LNCaP clone FGC (cell line): ENCODE data around the gene PCDH19.

Experiments
- DNase-seq: peaks from one replicate; pipeline ENCODE4 v3.0.0-alpha.2; 2011; ENCODE audit warnings: low read depth
- H3K4me3 ChIP-seq: 2 replicates; pipeline ENCODE4 v1.5.1; 2011; ENCODE audit warnings: mild to moderate bottlenecking, low read depth, low read length, control low read depth
- TF ChIP-seq, protein P1 (sequence below): IDR thresholded peaks from 2 replicates; pipeline ENCODE4 v1.5.1; 2012; ENCODE audit warnings: mild to moderate bottlenecking; ENCODE audit not compliant: control insufficient read depth, insufficient read depth; ENCODE audit errors: extremely low read depth

The PCDH19 gene

DNA sequence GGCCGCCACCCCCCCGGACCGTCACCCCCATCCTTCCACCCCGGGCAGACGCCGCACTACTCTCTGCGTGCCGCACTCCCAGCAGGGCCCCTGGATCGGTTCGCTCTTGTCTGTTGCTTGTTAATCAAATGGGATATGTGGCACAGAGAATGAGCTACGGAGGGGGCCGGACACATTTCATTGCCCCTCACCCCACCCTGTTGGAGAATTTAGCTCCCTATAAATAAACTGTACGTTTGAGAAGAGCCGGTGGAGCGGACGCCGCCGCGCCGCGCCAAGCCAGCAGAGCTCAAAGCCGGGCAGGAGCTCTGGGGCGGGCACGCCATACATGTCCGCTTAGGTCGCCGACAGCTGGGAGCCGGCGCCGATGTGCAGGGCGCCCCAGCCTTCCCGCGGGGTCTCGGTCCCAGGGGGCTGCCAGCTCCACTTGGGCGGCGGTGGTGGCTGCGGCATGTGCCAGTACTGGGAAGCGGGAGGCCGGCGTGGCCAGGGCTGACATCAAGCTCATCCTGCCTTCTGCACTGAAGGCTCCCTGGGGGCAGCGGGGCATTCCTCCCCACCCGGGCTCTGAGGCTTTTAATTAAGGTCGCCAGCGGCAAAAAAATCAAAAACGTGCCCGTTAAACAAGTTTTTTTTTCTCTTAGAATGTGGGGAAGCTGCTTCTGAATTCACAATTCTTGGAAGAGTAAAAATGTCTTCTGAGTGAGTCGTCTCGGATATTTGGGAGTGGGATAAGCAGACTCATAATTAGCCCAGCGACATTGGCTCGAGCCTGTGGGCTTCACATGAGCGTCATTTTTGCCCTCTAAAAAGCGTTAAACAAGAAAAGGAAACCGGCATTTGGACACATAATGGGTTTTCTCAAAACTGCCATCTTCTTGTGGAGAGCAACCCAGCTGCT lies 1.1 kb upstream of the PCDH19 start:
- TF ChIP-seq, protein P1, sequence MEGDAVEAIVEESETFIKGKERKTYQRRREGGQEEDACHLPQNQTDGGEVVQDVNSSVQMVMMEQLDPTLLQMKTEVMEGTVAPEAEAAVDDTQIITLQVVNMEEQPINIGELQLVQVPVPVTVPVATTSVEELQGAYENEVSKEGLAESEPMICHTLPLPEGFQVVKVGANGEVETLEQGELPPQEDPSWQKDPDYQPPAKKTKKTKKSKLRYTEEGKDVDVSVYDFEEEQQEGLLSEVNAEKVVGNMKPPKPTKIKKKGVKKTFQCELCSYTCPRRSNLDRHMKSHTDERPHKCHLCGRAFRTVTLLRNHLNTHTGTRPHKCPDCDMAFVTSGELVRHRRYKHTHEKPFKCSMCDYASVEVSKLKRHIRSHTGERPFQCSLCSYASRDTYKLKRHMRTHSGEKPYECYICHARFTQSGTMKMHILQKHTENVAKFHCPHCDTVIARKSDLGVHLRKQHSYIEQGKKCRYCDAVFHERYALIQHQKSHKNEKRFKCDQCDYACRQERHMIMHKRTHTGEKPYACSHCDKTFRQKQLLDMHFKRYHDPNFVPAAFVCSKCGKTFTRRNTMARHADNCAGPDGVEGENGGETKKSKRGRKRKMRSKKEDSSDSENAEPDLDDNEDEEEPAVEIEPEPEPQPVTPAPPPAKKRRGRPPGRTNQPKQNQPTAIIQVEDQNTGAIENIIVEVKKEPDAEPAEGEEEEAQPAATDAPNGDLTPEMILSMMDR, result no peak
- H3K4me3 ChIP-seq, result no peak overlapping the region
- DNase-seq, result no peak

DNA sequence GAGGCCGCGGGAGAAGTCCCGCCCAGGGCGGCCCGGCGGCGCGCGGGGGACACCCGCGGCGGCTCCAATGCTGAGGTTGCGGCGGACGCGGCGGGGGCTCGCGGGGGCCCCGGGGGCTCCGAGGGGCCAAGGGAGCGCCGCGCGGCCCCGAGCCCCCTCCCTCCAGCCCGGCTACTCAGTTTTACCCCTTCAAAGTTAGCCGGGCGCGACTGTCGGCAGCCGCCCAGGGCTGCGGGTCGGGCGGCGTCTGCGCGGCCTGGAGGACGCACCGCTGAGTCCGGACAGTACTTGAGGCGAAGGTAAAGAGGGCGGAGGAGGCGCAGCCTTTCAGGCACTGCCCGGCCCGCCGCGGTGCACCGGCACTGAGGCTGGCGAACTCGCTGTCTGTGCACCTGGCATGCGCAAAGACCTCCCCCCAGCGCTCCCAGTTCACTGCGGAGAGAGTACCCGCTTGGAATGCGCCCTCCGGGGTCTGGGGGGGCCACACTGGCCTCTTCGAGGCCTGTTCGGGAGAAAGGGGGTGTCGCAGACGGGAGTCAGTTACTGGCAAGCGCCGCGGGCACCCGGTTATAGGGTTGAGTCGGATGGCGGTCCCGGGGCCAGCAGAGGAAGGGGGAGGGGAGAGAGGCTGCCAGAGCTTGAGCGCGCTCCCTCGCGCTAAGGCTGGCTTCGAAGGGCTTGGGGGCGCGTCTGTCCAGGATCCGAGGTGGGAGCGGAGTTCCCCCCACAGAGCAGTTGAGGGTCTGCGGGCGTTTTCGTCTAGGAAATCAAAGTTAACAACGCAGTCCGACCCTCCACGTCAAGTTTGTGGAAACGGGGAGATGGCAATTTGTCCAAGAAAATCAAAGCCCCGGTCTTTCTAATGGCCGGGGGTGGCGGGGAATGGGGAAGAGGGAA lies 1.1 kb downstream of the PCDH19 start:
- no peak overlapping the region for H3K4me3 ChIP-seq
- TF ChIP-seq, protein P1, result no peak
- no peak for DNase-seq

DNA sequence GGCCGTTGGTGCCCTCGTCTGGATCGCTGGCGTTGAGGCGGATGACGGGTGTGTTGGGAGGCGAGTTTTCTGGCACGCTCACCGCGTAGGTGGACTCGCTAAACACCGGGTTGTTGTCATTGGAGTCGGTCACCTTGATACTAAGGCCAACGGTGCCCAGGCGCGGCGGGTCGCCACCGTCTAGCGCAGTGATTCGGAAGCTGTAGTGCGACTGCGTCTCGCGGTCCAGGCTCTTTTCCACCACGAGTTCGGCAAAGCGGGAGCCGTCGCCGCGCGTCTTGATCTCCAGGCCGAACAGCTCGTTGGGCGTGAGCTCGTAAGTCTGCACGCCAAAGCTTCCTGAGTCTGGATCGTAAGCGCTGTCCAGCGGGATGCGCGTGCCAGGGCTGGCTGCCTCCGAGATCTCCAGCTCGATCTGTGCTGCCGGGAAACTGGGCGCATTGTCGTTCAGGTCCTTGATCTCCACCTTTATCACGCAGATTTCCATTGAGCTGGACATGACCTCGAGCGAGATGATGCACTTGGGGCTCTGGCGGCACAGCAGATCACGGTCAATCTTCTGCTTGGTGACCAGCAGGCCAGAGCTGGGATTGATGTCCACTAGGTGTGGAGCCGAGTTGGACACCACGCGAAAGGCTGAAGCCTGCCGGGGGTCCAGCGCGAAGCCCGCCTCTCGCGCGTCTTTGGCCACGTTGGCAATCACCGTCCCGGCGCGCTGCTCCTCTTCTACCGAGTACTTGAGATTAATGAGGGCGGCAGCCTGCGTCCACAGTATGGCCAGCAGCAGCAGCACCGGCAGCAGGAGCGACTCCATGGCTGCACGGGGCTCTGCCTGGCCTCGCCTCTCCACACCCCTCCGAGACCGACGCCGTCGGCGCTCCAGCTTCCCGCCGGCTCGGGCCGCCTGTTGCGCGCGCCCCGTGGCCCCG lies 2.0 kb downstream of the PCDH19 start:
- TF ChIP-seq, protein P1, result no peak
- no peak overlapping the region for H3K4me3 ChIP-seq
- no peak for DNase-seq

- no peak for DNase-seq
- TF ChIP-seq, protein P1, result no peak
- H3K4me3 ChIP-seq, result no peak overlapping the region
These were observed 2.8 kb downstream of the PCDH19 start for GRCh38 chrX:100407147-100407783.

DNA sequence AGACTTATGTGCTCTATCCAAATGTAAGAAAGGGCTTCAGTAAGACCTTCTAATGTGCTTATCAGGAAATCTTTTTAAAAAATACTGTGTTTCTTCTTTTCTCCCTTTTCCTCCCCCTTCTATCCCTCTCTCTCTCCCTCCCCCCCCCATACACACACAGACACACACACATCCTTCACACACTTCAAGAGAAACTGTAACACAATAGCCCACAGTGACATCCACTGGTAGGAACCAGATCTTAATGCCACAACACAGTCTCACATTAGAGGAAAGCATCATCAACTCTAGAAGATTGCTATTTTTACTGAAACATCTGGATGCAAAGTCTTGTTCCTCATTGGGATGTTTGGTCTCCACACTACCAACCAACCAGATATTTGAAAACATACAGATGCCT lies 4.6 kb downstream of the PCDH19 start:
- no peak overlapping the region for H3K4me3 ChIP-seq
- DNase-seq, result no peak
- TF ChIP-seq, protein P1, result no peak

DNA sequence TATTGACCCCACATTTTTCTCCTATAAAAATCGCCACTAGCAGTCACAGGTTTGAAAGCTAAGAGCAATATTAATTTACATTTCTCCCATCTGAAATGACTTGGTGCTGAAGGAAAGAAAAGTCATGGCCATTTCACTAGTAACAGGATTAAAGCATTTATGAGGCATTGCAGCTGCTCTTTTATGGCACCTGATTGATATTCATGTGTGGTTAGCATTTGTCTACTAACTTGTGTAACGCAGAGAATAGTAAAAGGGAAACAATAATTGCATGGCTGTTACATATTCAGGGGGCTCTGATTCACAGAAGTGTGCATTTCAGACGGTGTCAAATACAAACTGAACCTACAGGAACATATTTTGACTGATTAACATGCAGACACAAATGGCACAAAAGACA lies 5.2 kb downstream of the PCDH19 start:
- no peak for DNase-seq
- TF ChIP-seq, protein P1, result no peak

More for the DNA sequence above, 5.2 kb downstream of the PCDH19 start:
- H3K4me3 ChIP-seq, result no peak overlapping the region
